Erythroblast (primary cell): ENCODE results near the gene PTPRN2.

Source experiments
- GATA1 ChIP-seq: IDR thresholded peaks from 2 replicates; pipeline ENCODE4 v1.6.1; 2011; ENCODE audit warnings: low read depth, mild to moderate bottlenecking, control low read depth, low read length, moderate library complexity
- POLR2A ChIP-seq: IDR thresholded peaks from 2 replicates; pipeline ENCODE4 v1.6.1; 2011; ENCODE audit warnings: mild to moderate bottlenecking, low read length

DNA sequence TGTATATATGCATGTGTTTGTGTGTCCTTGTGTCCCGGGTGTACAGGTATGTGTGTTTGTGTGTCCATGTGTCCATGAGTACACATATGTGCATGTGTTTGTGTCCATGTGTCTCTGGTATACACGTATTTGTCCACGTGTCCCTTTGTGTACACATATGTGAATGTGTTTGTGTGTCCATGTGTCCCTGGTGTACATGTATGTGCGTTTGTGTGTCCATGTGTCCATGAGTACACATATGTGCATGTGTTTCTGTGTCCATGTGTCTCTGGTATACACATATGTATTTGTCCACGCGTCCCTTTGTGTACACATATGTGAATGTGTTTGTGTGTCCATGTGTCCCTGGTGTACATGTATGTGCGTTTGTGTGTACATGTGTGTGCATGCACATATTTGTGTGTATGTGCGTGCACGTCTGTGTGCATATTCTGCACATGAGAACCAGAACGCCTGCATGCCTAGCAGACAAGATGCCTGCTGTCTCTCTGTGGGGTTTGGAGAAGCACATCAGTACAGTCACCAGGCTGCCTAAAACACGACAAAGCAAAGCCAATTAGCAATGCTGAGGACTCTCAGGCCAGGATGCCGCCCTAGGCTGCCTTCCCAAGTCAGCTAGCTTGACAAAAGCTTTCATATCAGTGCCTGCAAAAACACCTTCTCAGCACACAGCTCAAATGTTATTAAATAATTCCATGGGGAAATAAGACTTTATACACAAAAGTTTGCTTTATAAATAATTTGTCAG is 327.8 kb downstream of the PTPRN2 start:
- TF ChIP-seq POLR2A: no peak
- no peak for TF ChIP-seq GATA1
